ENCODE data around the gene NSD1.
"Not testable (repeated sequence)": the region's sequence is repeated elsewhere in the genome, so short reads cannot be mapped to it uniquely, and the experiment has no call there.

NSD1 gene

DNA sequence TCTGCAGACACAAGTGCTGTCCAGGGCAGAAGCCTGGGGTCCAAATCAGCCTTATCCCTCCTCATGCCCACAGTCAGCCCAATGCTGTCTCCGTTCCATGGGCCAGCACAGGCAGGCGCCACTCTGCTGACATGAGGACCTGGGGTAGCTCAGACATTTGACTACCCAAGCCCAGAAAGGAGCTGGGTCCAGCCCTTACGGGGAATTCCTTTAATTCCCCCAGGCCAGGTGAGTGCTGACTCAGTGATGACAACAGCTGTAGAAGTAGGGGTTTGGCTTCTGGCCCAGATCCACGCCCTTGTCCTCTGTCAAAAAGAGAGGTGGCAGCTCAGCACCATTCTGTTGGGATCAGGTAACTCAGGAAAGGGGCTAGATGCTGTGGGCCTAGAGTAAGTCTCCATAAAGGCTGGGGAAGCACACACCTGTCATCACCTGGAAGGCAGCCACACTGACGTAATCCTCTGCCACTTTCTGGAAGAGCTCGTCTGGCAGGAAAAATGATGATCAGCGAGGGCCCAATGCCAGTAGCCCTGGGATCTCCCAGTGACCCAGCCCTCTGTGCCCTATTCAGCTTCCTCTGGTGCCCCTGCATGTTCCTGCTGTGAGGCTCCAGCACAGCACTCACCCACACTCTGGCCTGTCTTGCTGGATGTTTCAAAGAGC lies 168.1 kb downstream of the NSD1 start:
- TF ChIP-seq, protein P1, sequence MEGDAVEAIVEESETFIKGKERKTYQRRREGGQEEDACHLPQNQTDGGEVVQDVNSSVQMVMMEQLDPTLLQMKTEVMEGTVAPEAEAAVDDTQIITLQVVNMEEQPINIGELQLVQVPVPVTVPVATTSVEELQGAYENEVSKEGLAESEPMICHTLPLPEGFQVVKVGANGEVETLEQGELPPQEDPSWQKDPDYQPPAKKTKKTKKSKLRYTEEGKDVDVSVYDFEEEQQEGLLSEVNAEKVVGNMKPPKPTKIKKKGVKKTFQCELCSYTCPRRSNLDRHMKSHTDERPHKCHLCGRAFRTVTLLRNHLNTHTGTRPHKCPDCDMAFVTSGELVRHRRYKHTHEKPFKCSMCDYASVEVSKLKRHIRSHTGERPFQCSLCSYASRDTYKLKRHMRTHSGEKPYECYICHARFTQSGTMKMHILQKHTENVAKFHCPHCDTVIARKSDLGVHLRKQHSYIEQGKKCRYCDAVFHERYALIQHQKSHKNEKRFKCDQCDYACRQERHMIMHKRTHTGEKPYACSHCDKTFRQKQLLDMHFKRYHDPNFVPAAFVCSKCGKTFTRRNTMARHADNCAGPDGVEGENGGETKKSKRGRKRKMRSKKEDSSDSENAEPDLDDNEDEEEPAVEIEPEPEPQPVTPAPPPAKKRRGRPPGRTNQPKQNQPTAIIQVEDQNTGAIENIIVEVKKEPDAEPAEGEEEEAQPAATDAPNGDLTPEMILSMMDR (IDR thresholded peaks at IDR 0.05; ENCODE audit: low read depth, low read length) = no peak
- no peak for DNase-seq (ENCODE audit: low read depth, low spot score)
- no peak overlapping the region for H3K4me3 ChIP-seq (ENCODE audit: low read depth, low read length)
- in situ Hi-C loops (cut with HindIII; ENCODE audit: low sequenced_read_pairs) = no loop called here

GRCh38 chr5:177302354-177303110 lies 169.0 kb downstream of the NSD1 start:
- no peak for DNase-seq (ENCODE audit: low read depth, low spot score)
- peak overlapping the region; percentile 88 for H3K4me3 ChIP-seq (ENCODE audit: low read depth, low read length)
- TF ChIP-seq, protein P1 (IDR thresholded peaks at IDR 0.05; ENCODE audit: low read depth, low read length) = no peak
- in situ Hi-C loops (cut with HindIII; ENCODE audit: low sequenced_read_pairs) = no loop called here

GRCh38 chr5:177303121-177303924 lies 169.8 kb downstream of the NSD1 start, which contains the start of the genes PRELID1 and RAB24:
Gene PRELID1, plus strand, starts transcription at chr5:177303799. Its CDS starts 187 bp downstream, at chr5:177303986.
Gene RAB24, minus strand, starts transcription at chr5:177303719. Its CDS starts 431 bp downstream, at chr5:177303288.
- peak within 1 kb of the TSS; percentile 88 for H3K4me3 ChIP-seq (ENCODE audit: low read depth, low read length)

DNA sequence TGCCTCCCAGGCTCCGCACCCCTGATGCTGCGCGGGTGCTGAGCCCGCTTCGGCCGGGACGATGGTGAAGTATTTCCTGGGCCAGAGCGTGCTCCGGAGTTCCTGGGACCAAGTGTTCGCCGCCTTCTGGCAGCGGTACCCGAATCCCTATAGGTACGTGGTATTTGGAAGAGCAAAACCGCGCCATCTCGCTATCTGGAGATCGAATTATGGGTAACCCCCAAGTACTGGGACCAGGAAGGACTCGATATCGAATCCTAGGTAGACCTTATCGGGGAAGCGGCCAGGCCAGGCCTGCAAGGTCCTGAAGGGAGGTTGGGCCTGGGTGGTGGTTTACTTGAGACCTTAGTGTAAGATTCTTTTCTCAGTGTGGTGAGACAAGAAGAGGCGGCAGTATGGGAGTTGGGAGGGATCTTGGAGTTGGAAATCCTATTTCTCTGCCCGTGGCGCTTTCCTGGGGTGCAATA lies 170.4 kb downstream of the NSD1 start:
- DNase-seq (ENCODE audit: low read depth, low spot score) = no peak
- in situ Hi-C loops (cut with HindIII; ENCODE audit: low sequenced_read_pairs) = no loop called here
- TF ChIP-seq, protein P1 (IDR thresholded peaks at IDR 0.05; ENCODE audit: low read depth, low read length) = no peak
- peak overlapping the region; percentile 88 for H3K4me3 ChIP-seq (ENCODE audit: low read depth, low read length)

More at GRCh38 chr5:177303121-177303924, 169.8 kb downstream of the NSD1 start, which contains the start of the genes PRELID1 and RAB24:
- in situ Hi-C loops (cut with HindIII; ENCODE audit: low sequenced_read_pairs) = no loop called here
- TF ChIP-seq, protein P1 (IDR thresholded peaks at IDR 0.05; ENCODE audit: low read depth, low read length) = peak; percentile 38
- DNase-seq (ENCODE audit: low read depth, low spot score) = peak; percentile 82

GRCh38 chr5:177304392-177305119 lies 171.0 kb downstream of the NSD1 start:
- TF ChIP-seq, protein P1 (IDR thresholded peaks at IDR 0.05; ENCODE audit: low read depth, low read length) = no peak
- in situ Hi-C loops (cut with HindIII; ENCODE audit: low sequenced_read_pairs) = no loop called here
- no peak for DNase-seq (ENCODE audit: low read depth, low spot score)
- H3K4me3 ChIP-seq (ENCODE audit: low read depth, low read length) = peak overlapping the region; percentile 88

DNA sequence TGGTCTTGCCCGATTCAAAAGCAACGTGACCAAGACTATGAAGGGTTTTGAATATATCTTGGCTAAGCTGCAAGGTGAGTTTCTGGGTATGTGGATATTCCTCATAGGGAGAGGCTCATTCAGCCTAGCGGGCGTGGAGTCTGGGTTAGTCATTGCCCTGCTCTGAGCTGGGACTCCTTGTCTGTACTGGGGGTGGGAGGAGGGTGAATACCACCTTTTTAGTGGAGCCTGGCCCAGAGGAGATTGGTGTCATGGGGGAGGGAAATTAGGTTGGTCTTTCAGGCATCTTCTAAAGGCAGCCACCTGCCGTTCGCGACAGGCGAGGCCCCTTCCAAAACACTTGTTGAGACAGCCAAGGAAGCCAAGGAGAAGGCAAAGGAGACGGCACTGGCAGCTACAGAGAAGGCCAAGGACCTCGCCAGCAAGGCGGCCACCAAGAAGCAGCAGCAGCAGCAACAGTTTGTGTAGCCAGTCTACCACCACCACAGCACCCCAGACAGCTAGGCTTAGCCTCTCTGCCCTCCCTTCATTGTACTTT lies 172.6 kb downstream of the NSD1 start:
- H3K4me3 ChIP-seq (ENCODE audit: low read depth, low read length); in situ Hi-C loops (cut with HindIII; ENCODE audit: low sequenced_read_pairs); DNase-seq (ENCODE audit: low read depth, low spot score): not testable (repeated sequence)

Measured in astrocyte of the spinal cord (primary cell).